ENCODE measurements around the gene MILR1.
"Not testable (repeated sequence)": the region's sequence is repeated elsewhere in the genome, so short reads cannot be mapped to it uniquely, and the experiment has no call there.

MILR1 gene

DNA sequence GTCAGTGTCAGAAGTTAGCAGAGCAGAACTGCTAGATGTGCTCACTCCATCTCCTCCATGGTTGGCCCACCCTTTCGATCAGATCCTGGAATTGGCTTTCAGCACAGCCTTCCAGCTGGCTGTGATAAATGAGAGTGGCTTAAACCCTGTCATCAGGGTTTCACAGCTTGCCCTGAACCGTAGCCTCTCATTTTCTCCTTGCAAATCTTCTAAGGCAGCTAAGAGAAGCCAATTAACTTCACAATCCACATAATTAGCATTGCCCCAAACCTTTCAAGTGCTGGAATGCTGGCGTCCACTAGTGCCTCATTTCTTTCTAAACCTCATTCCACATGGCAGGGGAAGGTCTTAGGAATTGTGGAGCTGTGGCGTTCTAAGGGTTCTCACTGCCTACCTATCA, 21.7 kb downstream of the MILR1 start:
- DNase-seq: no peak

DNA sequence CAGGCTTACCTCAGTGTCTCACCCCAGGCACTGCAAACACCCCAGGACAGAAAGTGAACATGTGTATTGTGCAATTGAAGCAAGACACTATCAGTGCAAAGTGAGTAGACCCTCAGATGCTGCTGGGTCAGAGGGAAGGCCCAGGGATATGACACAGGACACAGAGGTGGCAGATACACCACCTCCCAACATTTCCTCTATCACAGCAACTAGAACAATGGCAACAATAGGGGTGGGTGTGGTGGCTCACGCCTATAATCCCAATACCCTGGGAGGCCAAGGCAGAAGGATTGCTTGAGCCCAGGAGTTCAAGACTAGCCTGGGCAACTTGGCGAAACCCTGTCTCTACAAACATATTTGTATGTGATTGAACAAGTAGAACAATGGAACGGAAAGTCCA, 22.5 kb downstream of the MILR1 start:
- no peak for DNase-seq

DNA sequence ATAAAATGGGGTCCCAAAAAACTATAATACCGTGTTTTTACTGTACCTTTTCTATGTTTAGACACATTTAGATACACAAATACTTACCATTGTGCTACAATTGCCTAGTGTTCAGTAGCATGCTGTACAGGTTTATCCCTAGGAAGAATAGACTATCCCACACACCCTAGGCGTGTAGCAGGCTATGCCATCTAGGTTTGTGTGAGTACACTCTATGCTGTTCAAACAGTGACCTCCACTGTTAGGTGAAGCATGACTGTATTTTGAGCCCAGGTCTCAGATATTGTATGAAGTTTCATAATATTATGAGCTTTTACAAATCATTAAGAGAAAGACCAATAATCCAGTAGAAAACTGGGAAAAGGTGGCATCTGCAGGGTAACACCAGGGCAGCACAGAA, 23.6 kb downstream of the MILR1 start:
- DNase-seq: no peak

DNA sequence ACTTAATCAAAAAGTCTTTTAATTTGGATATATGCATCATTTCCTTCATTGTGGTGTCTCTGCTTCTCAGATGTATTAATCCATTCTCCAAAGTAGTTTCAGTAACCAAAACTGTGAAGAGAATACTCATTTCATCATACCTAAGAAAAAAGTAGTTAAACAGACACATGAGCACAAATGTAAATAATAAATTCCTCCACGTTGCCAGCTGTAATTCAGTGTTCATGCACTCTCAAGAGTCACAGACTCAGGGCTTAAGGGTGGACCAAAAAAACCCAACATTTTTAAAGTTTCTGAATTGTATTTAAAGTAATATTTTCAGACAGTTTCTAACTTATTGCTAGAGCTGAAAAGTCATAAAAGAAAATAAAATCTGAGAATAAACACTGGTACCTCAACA, 28.9 kb downstream of the MILR1 start:
- DNase-seq: no peak

DNA sequence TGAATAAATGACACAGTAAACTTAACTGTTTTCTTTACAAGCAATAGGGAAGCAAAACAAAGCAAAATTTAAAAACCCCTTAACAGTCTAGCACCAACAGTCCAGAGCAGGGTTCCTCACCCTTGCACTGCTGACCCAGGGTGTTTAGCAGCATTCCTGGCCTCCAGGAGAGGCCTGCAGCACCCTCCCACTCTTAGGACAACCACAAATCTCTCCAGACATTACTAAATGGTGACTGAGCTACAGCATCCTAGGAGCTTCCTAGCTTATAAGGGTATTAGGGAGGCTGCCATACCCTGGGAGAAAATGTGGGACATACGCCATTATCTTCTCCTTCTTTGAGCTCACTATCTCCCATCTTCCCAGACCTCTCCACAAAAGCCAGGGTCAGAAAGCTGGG, 32.0 kb downstream of the MILR1 start:
- DNase-seq: no peak

DNA sequence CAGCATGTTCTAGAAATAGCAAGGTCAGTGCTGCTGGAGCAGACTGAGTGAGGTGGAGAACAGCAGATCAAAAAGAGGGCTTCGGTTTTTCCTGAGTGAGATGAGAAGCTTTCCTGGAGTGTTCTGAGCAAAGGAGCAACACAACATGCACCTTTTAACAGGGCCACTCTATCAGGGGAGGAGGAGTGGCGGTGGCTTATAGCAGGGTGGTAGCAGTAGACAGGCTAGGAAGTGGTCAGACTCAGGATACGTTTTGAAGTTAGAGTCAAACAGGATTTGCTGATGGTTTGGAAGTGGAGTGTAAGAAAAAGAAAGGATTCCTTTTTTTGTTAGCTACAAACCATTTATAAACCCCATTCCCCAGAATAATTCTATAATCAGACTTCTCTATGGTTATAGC, 35.5 kb downstream of the MILR1 start:
- DNase-seq: no peak

DNA sequence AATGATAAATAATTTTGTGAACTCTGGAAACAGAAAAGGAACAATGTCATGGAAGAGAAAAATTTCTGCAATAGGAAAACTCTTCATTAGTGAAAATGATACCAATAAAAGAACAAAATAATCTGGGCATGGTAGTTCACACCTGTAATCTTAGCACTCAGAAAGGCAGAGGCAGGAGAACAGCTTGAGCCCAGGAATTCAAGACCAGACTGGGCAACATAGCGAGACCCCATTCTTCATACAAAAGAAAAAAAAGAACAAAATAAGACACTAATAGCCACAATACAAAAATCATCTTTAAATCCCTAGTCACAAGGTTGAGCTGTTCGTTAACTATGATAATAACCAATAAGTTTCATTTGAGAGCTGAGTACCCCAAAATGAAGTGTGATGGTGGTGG, 39.4 kb downstream of the MILR1 start:
- DNase-seq: no peak

DNA sequence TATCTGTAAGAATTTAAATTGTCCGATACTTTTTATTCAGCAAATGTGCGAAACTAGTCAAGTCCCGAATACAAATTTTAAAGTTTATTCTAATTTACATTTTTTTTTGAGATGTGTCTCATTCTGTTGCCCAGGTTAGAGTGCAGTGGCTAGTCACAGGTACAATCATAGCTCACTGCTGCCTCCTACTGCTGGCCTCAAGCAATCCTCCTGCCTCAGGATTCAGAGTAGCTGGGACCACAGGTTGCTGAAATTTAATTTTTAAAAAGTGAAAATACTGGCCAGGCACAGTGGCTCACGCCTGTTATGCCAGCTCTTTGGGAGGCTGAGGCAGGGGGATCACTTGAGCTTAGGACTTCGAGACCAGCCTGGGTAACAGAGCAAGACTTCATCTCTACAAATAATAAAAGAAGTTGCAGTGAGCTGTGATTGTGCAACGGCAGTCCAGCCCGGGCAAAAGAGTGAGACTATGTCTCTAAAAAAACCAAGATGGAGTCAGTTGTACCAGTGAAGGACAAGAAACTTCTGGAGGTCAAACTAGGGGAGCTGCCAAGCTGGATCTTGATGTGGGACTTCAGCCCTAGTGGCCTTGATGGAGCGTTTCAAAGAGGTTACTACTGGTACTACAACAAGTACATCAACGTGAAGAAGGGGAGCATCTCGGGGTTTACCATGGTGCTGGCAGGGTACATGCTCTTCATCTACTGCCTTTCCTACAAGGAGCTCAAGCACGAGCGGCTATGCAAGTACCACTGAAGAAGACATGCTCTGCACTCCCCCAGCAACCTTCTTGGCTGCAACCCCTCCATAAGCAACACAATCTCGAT, 42.3 kb downstream of the MILR1 start:
- DNase-seq: peak in 1 of 56 donors; percentile 1

DNA sequence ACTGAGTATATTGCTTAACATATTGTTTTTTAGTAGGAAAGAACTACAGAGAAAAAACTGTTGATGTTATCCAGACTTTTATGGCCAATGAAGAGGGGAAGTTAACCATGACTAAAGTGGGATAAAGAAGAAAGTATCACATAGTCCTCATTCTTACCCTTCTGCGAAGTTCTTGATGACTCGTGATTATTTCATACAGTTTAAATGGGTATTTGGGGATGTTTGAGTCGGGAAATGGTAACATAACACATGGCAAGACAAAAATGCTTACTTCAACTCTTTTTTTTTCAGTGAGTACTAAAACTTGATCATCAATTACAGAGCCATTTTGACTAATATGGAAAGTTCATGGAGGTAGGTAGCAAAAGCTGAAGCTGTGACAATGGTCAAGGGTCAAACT, 43.1 kb downstream of the MILR1 start:
- DNase-seq: no peak

DNA sequence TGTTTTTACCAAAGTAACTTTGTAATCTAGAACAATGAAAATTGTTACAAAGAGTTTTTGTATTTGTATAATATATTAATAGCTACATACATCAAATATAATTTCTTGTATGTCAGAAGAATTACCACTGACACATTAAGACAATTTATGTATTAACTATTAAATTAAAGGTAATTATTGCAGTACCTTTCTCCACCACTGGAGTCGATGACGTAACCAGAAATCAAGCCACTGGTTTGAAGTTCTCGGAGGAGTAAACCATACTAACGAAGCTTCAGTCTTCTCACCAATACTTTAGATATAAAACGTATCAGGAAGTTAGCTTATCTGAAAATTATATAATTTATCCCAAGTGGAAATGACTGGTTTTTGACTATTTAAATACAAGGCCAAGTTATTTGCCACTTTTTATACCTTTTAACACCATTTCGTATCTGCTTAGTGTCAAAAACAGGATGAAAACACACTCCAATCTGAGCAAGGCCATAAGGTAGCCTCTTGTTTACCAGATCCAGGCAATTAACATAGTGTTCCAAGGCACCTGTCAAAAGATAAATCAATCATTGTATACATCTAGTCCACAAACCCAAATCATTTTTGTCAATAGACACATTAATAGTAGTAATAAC, 43.7 kb downstream of the MILR1 start:
- no peak for DNase-seq

DNA sequence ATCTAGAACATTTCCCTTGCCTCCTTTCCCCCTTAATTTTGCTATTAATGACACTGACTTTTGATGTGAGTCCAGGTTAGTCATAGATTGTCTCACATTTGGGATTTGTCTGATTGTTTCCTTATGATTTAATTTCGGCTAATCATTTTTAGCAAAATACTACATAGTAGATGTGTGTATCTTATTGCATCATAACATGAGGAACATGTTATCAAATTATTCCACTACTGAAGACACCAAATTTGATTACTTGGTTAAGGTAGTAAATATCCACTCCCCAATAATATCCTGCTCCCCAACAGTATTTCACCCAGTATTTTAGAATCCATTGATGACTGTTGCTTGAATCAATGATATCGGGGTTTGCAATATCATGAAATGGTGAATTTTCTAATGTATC, 45.2 kb downstream of the MILR1 start:
- DNase-seq: no peak

DNA sequence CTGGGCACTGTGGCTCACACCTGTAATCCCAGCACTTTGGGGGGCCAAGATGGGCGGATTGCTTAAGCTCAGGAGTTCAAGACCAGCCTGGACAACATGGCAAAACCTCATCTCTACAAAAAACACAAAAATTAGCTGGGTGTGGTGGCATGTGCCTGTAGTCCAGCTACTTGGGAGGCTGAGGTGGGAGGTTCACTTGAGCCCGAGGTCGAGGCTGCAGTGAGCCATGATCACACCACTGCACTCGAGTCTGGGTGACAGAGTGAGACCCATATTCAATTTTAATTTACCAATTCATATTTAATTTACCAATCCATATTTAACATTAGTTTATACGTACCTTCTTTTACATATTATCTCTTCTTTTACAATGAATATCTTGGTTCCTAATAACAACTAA, 46.4 kb downstream of the MILR1 start:
- not testable (repeated sequence) for DNase-seq

DNA sequence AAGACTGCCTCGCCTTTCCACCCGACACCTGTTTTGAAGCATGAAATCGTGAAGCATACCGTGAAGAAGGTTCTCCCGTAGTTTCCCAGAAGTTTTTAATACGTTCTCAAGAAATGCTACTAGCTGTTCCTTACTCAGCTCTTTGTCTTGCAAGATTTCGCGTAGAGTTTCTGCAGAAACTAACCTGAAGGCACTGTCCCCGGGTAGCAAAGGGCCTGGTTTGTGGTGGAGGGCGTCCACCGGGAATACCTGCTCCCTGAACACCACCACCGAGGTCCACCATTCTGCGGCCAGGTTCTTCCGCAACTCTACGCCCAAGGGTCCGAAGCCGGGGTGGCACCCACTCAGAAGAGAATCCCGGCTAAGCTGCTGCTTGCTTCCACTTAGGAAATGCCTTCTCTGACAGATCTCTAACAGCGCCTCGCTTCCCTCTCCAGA, 47.5 kb downstream of the MILR1 start:
- peak in 3 of 56 donors; percentile 23 to 33 (median 31) for DNase-seq

DNA sequence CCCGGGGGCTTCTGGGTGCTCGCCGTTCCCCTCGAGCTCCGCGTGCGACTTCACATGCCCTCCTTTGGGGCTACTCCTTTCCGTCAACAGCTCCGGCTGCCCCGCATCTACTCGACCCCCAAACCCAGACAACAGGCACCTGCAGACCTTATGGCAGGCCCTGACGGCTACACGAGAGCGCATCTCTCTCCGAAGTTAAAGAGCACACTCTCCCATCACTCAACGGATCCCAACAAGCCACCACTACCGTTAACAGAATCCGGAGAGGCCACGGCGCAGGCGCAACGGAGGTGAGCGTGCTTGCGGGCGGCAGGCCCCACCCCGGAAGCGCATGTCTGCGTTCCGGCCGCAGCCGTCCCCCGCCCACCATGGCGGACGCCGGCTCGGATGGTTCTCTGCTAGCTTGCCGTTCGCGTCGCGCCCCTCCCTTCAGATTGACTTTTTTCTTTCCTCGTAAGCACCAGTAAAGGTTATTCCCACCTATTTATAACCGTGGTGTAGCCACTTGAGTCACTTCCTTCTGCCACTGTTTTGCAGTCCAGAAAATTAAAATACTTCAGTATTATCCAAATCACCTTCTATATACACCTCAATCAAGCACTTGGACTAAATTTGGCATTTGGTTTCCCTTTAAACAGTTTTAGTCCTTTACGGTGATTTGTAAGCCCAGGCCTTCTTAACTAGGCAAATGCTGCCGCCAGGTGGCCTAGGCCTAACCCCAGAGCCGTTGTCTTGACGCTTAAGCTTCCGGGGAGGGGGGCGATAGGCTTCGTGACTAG, 48.1 kb downstream of the MILR1 start, which contains the start of gene POLG2:
Gene POLG2 (minus strand): TSS at position 269 of the 779 bp plus-strand sequence. CDS start 86 bp downstream, at position 183.
- DNase-seq: peak; percentile 15 to 92 (median 80)

DNA sequence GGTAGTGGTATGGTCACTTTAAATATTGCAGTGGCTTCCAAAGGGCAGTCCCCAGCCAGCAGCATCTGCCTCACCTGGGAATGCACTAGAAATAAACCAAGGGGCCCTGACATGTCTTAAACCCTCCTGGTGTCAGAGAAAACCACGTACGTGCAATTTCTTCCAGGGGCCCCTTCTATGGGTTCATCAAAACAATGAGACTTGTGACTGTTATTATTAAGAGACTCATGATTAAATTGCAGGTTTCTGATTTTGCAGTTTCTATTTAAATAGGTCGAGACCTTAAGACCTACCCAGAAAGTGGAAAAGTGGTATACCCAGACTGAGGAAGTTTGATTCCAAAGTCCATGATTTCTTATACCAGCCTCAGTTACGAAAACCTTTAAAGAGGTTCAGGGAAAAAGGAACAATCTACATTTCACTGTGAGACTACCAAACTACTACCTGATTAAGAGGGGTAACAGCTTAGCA, 48.7 kb downstream of the MILR1 start:
- no peak for DNase-seq

DNA sequence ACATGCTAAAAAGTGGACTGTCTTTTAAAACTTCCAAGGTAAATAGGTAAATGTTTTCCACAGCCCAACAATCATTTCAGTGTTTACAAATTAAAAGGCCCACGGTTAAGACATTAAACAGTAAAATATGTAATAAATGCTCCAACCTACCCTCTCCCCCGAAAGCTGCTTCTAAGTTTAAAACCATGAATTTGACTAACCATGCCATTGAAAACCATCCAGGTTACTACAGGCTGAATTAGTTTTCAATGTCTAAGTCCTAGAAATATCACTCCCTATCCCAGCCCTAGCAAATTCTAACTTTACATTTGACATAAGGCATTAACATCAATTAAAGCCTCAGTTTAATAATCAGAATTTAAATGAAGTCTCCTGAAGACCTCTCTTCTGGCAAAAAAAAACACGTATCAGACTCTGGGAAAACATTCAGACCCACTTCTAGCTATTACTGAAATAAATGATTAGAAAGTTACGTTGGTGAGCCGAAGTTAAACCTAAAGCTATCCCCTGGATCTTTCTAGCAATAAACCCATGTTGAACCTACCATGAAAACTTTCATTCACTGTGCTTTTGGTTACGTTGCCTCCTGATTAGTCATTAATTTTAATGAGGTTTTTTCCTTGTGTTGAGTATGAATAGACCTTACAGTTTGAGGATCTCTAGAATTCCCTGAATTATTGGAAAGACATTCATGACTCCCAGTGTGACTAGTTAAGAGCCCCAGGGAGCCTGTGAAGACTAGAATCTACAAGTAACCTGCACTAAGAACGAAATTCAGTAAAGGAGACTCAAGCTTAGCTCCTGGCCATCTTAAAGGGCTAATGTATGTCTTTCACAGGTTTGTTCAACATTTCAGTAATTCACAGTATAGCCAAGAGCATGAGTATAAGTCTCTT, 49.6 kb downstream of the MILR1 start:
- no peak for DNase-seq

DNA sequence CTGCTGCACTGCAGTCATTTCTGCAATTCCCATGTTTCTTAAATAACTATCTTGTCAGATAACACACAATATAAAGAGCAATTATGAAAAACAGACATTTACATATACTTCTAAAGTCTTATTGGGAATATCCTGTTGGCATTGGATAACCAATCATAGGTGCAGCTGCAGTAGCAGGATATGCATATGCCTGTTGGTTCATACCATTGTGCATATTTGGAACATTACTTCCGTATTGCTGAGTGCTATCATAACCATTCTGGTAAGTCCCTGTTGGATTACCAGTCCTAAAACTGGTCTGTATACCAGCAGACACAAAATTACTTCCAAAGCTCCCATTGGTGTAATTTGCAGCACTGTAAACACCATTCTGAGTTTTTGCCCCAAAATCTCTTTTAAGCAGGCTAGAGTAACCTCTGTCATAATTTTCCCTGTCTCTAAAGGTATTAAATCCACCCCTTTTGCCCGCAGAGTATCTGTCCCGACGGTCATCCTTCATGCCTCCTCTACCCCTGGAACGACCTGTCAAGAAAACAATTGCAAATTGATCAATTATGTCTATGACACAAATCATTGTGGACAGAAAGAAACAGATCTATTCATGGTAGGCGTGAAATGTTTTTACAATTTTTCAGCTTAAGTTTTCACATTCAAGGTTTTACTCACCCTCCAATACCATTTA, 51.0 kb downstream of the MILR1 start:
- DNase-seq: no peak

DNA sequence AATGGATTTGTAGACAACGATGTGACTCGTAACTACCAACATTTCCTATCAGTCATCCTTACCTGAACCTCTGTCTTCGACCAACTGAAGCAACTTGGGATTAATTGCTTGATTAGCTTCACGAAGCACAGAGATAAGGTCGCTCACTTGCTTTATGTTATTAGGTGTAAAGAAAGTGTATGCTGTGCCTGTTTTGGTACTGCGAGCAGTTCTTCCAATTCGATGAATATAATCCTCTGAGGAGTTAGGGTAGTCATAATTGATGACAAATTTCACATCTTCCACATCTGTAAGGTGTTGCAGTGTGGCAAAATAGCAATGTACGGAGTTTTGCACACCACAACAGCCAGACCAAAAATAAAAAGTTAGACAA, 51.6 kb downstream of the MILR1 start:
- no peak for DNase-seq

DNA sequence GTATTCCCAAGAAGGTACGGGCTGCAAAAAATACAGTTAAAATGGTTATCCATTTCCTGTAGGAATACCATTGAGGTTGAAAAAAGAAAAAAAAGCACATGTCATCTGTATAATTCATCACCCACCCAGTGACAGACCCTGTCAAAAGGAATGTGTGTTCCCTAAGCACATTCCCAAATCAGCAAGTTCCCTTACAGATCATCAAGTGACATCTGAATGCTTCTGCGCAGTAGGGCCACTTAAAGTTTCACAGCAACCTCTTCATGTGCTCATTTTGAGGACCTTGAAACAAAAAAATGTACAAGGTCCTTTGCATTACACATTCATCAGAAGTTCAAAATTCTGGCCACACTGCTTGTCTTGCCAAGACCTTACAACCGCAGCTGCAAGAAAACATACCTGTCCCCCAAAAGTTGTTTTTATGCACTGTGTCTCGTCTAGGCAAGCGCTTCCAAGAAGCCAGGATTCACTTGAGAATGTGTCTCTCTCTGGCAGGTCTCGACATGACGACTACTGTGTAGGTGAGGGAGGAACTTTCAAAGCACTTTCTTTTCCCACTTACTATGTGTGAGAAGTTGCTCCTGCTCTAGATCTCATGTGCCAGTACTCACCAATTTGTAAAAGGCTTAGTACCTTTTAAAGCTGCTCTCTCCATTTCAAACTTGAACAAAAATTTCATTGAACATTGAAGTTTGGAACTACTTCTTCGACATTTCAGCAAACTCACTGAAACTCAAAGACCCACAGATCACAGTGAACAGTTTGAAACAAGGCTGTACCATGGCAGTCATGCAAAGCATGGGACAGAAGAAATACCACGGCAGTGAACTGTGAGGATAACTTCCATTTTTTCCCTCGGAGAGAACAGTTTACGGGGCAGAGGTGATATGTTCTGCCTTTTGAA, 52.2 kb downstream of the MILR1 start:
- DNase-seq: no peak

All from amygdala (tissue), 56 donors.